Inflammatory macrophage treated with lipopolysaccharide for 4 hours (primary cell): ENCODE data around the gene PTPRT.

ENCODE experiments used
- DNase-seq: peaks from one replicate; pipeline ENCODE4 v3.0.0-alpha.2; 2020

The PTPRT gene

GRCh38 chr20:42350521-42350920, 839.2 kb downstream of the PTPRT start:
- no peak for DNase-seq

- DNase-seq, result no peak
Observed at GRCh38 chr20:42346189-42347170, 843.2 kb downstream of the PTPRT start.

GRCh38 chr20:42341654-42342053, 848.1 kb downstream of the PTPRT start:
- DNase-seq, result no peak

GRCh38 chr20:42340368-42340767, 849.3 kb downstream of the PTPRT start:
- no peak for DNase-seq

GRCh38 chr20:42338294-42339201, 851.2 kb downstream of the PTPRT start:
- DNase-seq, result no peak

GRCh38 chr20:42336576-42336975, 853.1 kb downstream of the PTPRT start:
- no peak for DNase-seq

GRCh38 chr20:42319252-42320013, 870.3 kb downstream of the PTPRT start:
- no peak for DNase-seq

- no peak for DNase-seq
Observed at GRCh38 chr20:42313704-42314103, 876.0 kb downstream of the PTPRT start.

- no peak for DNase-seq
Observed at GRCh38 chr20:42309050-42309449, 880.7 kb downstream of the PTPRT start.

- DNase-seq, result no peak
Observed at GRCh38 chr20:42308171-42308570, 881.5 kb downstream of the PTPRT start.

GRCh38 chr20:42295592-42295991, 894.1 kb downstream of the PTPRT start:
- no peak for DNase-seq

GRCh38 chr20:42294976-42295375, 894.7 kb downstream of the PTPRT start:
- no peak for DNase-seq

GRCh38 chr20:42281801-42282200, 907.9 kb downstream of the PTPRT start:
- no peak for DNase-seq

- no peak for DNase-seq
Observed at GRCh38 chr20:42276718-42277602, 912.7 kb downstream of the PTPRT start.

GRCh38 chr20:42274986-42275385, 914.7 kb downstream of the PTPRT start:
- no peak for DNase-seq

GRCh38 chr20:42272516-42272915, 917.2 kb downstream of the PTPRT start:
- DNase-seq, result no peak

- no peak for DNase-seq
Observed at GRCh38 chr20:42270539-42270938, 919.2 kb downstream of the PTPRT start.

- no peak for DNase-seq
Observed at GRCh38 chr20:42267793-42268384, 921.8 kb downstream of the PTPRT start.

- no peak for DNase-seq
Observed at GRCh38 chr20:42261766-42262270, 927.9 kb downstream of the PTPRT start.

- DNase-seq, result no peak
Observed at GRCh38 chr20:42260184-42260583, 929.5 kb downstream of the PTPRT start.

GRCh38 chr20:42259389-42259788, 930.3 kb downstream of the PTPRT start:
- no peak for DNase-seq
